GM23338 (cell line): ENCODE measurements around the gene ABI3. TPM values are rescaled to one million over a fixed set of nuclear protein-coding genes. Genes with fewer than 3 reads are reported as not detected.

Experiments used
- ATAC-seq: fragments of 200-7000 bp; cut with Tn5 transposase; 3 replicates; pipeline ENCODE4 v1.9.1; 2020
- DNase-seq: peaks from one replicate; pipeline ENCODE4 v3.0.0-alpha.2; 2015; ENCODE audit warnings: low spot score
- H2AFZ ChIP-seq: fragments of 200-600 bp; sonication (generic); 2 replicates; pipeline ENCODE4 v1.8.0; 2016; ENCODE audit warnings: antibody characterized with exemption, mild to moderate bottlenecking, moderate library complexity
- H3F3A ChIP-seq: fragments of 200-600 bp; sonication (generic); replicated peaks from 2 replicates; pipeline ENCODE4 v1.8.0; 2017; ENCODE audit warnings: antibody characterized with exemption, mixed run types, low read depth
- H3K27ac ChIP-seq: fragments of 200-600 bp; sonication (generic); 2 replicates; pipeline ENCODE4 v1.6.1; 2016; ENCODE audit warnings: low read depth
- H3K27me3 ChIP-seq: fragments of 200-600 bp; sonication (generic); 2 replicates; pipeline ENCODE4 v1.8.0; 2016; ENCODE audit warnings: mild to moderate bottlenecking, mixed run types, moderate library complexity; ENCODE audit not compliant: insufficient read depth
- H3K36me3 ChIP-seq: fragments of 200-600 bp; sonication (generic); 2 replicates; pipeline ENCODE4 v1.8.0; 2016; ENCODE audit warnings: mild to moderate bottlenecking; ENCODE audit not compliant: insufficient read depth
- H3K4me1 ChIP-seq: fragments of 200-600 bp; sonication (generic); 2 replicates; pipeline ENCODE4 v1.8.0; 2016; ENCODE audit warnings: mild to moderate bottlenecking, moderate library complexity; ENCODE audit not compliant: insufficient read depth
- H3K4me2 ChIP-seq: fragments of 200-600 bp; sonication (generic); 2 replicates; pipeline ENCODE4 v1.7.1; 2017; ENCODE audit warnings: mixed run types
- H3K4me3 ChIP-seq: fragments of 200-600 bp; sonication (generic); 2 replicates; pipeline ENCODE4 v1.6.1; 2016; ENCODE audit warnings: mixed run types
- H3K79me2 ChIP-seq: fragments of 200-600 bp; sonication (generic); replicated peaks from 2 replicates; pipeline ENCODE4 v1.8.0; 2017; ENCODE audit warnings: mild to moderate bottlenecking; ENCODE audit not compliant: insufficient read depth
- H3K9me2 ChIP-seq: fragments of 200-600 bp; sonication (generic); 2 replicates; pipeline ENCODE4 v1.8.0; 2017; ENCODE audit not compliant: insufficient read depth
- H4K20me1 ChIP-seq: fragments of 200-600 bp; sonication (generic); replicated peaks from 2 replicates; pipeline ENCODE4 v1.8.0; 2017; ENCODE audit warnings: mild to moderate bottlenecking; ENCODE audit not compliant: insufficient read depth
- H3K27ac Mint-ChIP-seq: 2 replicates; pipeline ENCODE4 v1.8.0; 2020; ENCODE audit warnings: inconsistent platforms, mild to moderate bottlenecking, moderate library complexity, mixed read lengths
- H3K27me3 Mint-ChIP-seq: 3 replicates; pipeline ENCODE4 v1.8.0; 2022; ENCODE audit warnings: low read depth, mild to moderate bottlenecking, moderate library complexity, mixed read lengths, inconsistent platforms; ENCODE audit not compliant: insufficient read depth, poor library complexity
- H3K36me3 Mint-ChIP-seq: 3 replicates; pipeline ENCODE4 v1.8.0; 2021; ENCODE audit warnings: low read depth, mild to moderate bottlenecking, inconsistent platforms, moderate library complexity, mixed read lengths
- H3K4me1 Mint-ChIP-seq: 3 replicates; pipeline ENCODE4 v1.8.0; 2020; ENCODE audit warnings: mild to moderate bottlenecking, inconsistent platforms, mixed read lengths
- H3K4me3 Mint-ChIP-seq: 3 replicates; pipeline ENCODE4 v1.8.0; 2021; ENCODE audit warnings: moderate library complexity, mild to moderate bottlenecking, inconsistent platforms, mixed read lengths
- H3K9me3 Mint-ChIP-seq: 3 replicates; pipeline ENCODE4 v1.8.0; 2020; ENCODE audit warnings: moderate library complexity, mild to moderate bottlenecking, inconsistent platforms, mixed read lengths
- CREB1 ChIP-seq: fragments of 250-450 bp; sonication (Bioruptor Pico); IDR thresholded peaks from 2 replicates; pipeline ENCODE4 v1.5.0; 2020; ENCODE audit warnings: low read depth, mild to moderate bottlenecking, moderate library complexity
- EZH2 ChIP-seq: fragments of 200-600 bp; sonication (generic); IDR thresholded peaks from one replicate; pipeline ENCODE4 v1.8.0; 2017; ENCODE audit warnings: antibody characterized with exemption, mild to moderate bottlenecking, low read depth; ENCODE audit not compliant: unreplicated experiment
- EZH2phosphoT487 ChIP-seq: fragments of 200-600 bp; sonication (generic); IDR thresholded peaks from one replicate; pipeline ENCODE4 v1.8.1; 2018; ENCODE audit warnings: antibody characterized with exemption; ENCODE audit not compliant: unreplicated experiment
- JUNB ChIP-seq: IDR thresholded peaks from one replicate; pipeline ENCODE4 v1.6.1; 2016; ENCODE audit warnings: antibody characterized with exemption; ENCODE audit not compliant: unreplicated experiment
- NANOG ChIP-seq: IDR thresholded peaks from 2 replicates; pipeline ENCODE4 v1.6.1; 2016; ENCODE audit warnings: antibody characterized with exemption, borderline replicate concordance
- POLR2AphosphoS5 ChIP-seq: IDR thresholded peaks from 2 replicates; pipeline ENCODE4 v1.6.1; 2016; ENCODE audit warnings: antibody characterized with exemption, low read depth
- STAT1 ChIP-seq: IDR thresholded peaks from one replicate; pipeline ENCODE4 v1.6.1; 2016; ENCODE audit warnings: antibody characterized with exemption; ENCODE audit not compliant: unreplicated experiment
- ZNF114 ChIP-seq: fragments of 250-450 bp; sonication (Bioruptor Pico); IDR thresholded peaks from 2 replicates; pipeline ENCODE4 v1.5.0; 2020; ENCODE audit warnings: mild to moderate bottlenecking, moderate library complexity
- ZNF331 ChIP-seq: fragments of 250-450 bp; sonication (Bioruptor Pico); IDR thresholded peaks from 2 replicates; pipeline ENCODE4 v1.5.0; 2020; ENCODE audit warnings: low read depth, mild to moderate bottlenecking, moderate library complexity
- polyA plus RNA-seq: library from polyadenylated mRNA; unstranded; fragments of >200 nt; fragmentation: Nextera tagmentation; extraction: Ambion mirVana; gene quantifications from 2 replicates; pipeline ENCODE4 v1.2.1, GENCODE V29; 2016
- total RNA-seq: library from RNA; depleted of rRNA; stranded (reverse); fragments of >200 nt; shearing (Covaris generic); gene quantifications from 2 replicates; pipeline ENCODE4 v1.2.3, GENCODE V29; 2014
- TF ChIP-seq, protein P1 (sequence below): fragments of 250-450 bp; sonication (Bioruptor Pico); IDR thresholded peaks from 2 replicates; pipeline ENCODE4 v1.5.0; 2020; ENCODE audit warnings: mild to moderate bottlenecking, moderate library complexity
- TF ChIP-seq, protein P2 (sequence below): IDR thresholded peaks from 2 replicates; pipeline ENCODE4 v1.6.1; 2016; ENCODE audit warnings: antibody characterized with exemption
- TF ChIP-seq, protein P3 (sequence below): IDR thresholded peaks from one replicate; pipeline ENCODE4 v1.6.1; 2018; ENCODE audit warnings: antibody characterized with exemption; ENCODE audit not compliant: unreplicated experiment
- TF ChIP-seq, protein P4 (sequence below), 2 experiments: fragments of 200-600 bp in 1 of 2; sonication (generic) in 1 of 2; conservative IDR thresholded peaks; 2 replicates each; pipeline versions ENCODE4 v1.5.1 to v1.6.1; 2016 to 2017; ENCODE audit warnings: antibody characterized with exemption in 2 of 2, low read depth in 2 of 2, mild to moderate bottlenecking in 2 of 2, moderate library complexity in 1 of 2

Gene ABI3
- total and polyA plus RNA-seq, 2 experiments from 2014 or later = 1.8 to 3.0 TPM

DNA sequence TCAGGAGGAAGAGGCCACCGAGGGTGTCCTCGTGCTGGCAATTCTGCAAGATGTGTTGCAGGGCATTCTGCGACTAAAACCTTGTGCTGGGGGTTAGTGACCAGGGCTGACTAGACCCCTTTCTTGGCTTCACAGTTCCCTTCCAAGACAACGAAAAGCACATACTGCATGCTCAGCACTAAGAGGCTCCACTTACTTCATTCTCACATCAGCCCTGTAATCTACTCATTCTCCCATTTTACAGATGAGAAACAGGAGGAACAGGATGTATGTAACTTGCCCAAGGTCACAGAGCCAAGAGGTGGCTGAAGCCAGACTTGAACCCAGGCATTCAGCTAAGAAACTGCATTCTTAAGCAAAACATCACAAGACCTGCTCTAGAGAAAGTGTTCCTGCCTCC is 25.4 kb downstream of the ABI3 start:
- H3K27me3 ChIP-seq = peaks cover 16% of the 10 kb centered on the region
- ATAC-seq (no peak), DNase-seq (no peak)
- no peak overlapping the region; the same call in 2 of the 3 replicates for H3K4me3 Mint-ChIP-seq
- TF ChIP-seq, protein P1, sequence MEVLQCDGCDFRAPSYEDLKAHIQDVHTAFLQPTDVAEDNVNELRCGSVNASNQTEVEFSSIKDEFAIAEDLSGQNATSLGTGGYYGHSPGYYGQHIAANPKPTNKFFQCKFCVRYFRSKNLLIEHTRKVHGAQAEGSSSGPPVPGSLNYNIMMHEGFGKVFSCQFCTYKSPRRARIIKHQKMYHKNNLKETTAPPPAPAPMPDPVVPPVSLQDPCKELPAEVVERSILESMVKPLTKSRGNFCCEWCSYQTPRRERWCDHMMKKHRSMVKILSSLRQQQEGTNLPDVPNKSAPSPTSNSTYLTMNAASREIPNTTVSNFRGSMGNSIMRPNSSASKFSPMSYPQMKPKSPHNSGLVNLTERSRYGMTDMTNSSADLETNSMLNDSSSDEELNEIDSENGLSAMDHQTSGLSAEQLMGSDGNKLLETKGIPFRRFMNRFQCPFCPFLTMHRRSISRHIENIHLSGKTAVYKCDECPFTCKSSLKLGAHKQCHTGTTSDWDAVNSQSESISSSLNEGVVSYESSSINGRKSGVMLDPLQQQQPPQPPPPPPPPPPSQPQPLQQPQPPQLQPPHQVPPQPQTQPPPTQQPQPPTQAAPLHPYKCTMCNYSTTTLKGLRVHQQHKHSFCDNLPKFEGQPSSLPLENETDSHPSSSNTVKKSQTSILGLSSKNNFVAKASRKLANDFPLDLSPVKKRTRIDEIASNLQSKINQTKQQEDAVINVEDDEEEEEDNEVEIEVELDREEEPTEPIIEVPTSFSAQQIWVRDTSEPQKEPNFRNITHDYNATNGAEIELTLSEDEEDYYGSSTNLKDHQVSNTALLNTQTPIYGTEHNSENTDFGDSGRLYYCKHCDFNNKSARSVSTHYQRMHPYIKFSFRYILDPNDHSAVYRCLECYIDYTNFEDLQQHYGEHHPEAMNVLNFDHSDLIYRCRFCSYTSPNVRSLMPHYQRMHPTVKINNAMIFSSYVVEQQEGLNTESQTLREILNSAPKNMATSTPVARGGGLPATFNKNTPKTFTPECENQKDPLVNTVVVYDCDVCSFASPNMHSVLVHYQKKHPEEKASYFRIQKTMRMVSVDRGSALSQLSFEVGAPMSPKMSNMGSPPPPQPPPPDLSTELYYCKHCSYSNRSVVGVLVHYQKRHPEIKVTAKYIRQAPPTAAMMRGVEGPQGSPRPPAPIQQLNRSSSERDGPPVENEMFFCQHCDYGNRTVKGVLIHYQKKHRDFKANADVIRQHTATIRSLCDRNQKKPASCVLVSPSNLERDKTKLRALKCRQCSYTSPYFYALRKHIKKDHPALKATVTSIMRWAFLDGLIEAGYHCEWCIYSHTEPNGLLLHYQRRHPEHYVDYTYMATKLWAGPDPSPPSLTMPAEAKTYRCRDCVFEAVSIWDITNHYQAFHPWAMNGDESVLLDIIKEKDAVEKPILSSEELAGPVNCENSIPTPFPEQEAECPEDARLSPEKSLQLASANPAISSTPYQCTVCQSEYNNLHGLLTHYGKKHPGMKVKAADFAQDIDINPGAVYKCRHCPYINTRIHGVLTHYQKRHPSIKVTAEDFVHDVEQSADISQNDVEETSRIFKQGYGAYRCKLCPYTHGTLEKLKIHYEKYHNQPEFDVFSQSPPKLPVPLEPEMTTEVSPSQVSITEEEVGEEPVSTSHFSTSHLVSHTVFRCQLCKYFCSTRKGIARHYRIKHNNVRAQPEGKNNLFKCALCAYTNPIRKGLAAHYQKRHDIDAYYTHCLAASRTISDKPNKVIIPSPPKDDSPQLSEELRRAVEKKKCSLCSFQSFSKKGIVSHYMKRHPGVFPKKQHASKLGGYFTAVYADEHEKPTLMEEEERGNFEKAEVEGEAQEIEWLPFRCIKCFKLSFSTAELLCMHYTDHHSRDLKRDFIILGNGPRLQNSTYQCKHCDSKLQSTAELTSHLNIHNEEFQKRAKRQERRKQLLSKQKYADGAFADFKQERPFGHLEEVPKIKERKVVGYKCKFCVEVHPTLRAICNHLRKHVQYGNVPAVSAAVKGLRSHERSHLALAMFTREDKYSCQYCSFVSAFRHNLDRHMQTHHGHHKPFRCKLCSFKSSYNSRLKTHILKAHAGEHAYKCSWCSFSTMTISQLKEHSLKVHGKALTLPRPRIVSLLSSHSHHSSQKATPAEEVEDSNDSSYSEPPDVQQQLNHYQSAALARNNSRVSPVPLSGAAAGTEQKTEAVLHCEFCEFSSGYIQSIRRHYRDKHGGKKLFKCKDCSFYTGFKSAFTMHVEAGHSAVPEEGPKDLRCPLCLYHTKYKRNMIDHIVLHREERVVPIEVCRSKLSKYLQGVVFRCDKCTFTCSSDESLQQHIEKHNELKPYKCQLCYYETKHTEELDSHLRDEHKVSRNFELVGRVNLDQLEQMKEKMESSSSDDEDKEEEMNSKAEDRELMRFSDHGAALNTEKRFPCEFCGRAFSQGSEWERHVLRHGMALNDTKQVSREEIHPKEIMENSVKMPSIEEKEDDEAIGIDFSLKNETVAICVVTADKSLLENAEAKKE (CRISPR knock-in tag) = no peak
- TF ChIP-seq EZH2 (no peak), ZNF114 (no peak), POLR2AphosphoS5 (no peak), STAT1 (no peak), ZNF331 (no peak), JUNB (no peak), EZH2phosphoT487 (no peak), CREB1 (CRISPR knock-in tag) (no peak), NANOG (no peak)
- TF ChIP-seq, protein P2, sequence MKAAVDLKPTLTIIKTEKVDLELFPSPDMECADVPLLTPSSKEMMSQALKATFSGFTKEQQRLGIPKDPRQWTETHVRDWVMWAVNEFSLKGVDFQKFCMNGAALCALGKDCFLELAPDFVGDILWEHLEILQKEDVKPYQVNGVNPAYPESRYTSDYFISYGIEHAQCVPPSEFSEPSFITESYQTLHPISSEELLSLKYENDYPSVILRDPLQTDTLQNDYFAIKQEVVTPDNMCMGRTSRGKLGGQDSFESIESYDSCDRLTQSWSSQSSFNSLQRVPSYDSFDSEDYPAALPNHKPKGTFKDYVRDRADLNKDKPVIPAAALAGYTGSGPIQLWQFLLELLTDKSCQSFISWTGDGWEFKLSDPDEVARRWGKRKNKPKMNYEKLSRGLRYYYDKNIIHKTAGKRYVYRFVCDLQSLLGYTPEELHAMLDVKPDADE = no peak
- TF ChIP-seq, protein P3, sequence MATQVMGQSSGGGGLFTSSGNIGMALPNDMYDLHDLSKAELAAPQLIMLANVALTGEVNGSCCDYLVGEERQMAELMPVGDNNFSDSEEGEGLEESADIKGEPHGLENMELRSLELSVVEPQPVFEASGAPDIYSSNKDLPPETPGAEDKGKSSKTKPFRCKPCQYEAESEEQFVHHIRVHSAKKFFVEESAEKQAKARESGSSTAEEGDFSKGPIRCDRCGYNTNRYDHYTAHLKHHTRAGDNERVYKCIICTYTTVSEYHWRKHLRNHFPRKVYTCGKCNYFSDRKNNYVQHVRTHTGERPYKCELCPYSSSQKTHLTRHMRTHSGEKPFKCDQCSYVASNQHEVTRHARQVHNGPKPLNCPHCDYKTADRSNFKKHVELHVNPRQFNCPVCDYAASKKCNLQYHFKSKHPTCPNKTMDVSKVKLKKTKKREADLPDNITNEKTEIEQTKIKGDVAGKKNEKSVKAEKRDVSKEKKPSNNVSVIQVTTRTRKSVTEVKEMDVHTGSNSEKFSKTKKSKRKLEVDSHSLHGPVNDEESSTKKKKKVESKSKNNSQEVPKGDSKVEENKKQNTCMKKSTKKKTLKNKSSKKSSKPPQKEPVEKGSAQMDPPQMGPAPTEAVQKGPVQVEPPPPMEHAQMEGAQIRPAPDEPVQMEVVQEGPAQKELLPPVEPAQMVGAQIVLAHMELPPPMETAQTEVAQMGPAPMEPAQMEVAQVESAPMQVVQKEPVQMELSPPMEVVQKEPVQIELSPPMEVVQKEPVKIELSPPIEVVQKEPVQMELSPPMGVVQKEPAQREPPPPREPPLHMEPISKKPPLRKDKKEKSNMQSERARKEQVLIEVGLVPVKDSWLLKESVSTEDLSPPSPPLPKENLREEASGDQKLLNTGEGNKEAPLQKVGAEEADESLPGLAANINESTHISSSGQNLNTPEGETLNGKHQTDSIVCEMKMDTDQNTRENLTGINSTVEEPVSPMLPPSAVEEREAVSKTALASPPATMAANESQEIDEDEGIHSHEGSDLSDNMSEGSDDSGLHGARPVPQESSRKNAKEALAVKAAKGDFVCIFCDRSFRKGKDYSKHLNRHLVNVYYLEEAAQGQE = no peak
- TF ChIP-seq, protein P4, sequence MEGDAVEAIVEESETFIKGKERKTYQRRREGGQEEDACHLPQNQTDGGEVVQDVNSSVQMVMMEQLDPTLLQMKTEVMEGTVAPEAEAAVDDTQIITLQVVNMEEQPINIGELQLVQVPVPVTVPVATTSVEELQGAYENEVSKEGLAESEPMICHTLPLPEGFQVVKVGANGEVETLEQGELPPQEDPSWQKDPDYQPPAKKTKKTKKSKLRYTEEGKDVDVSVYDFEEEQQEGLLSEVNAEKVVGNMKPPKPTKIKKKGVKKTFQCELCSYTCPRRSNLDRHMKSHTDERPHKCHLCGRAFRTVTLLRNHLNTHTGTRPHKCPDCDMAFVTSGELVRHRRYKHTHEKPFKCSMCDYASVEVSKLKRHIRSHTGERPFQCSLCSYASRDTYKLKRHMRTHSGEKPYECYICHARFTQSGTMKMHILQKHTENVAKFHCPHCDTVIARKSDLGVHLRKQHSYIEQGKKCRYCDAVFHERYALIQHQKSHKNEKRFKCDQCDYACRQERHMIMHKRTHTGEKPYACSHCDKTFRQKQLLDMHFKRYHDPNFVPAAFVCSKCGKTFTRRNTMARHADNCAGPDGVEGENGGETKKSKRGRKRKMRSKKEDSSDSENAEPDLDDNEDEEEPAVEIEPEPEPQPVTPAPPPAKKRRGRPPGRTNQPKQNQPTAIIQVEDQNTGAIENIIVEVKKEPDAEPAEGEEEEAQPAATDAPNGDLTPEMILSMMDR (conservative IDR thresholded peaks at IDR 0.05; ENCODE audit: low read depth in 2 of 2) = no peak
- no peak overlapping the region for H3K4me3 ChIP-seq
- H3K36me3 ChIP-seq = no peaks in the 10 kb centered on the region
- peaks cover 22% of the 10 kb centered on the region for H3K27me3 Mint-ChIP-seq
- no peaks in the 10 kb centered on the region for H3K9me2 ChIP-seq
- H3K27ac ChIP-seq = no peak overlapping the region
- H3F3A ChIP-seq = peaks cover 4% of the 10 kb centered on the region; the same call in 1 of the 2 replicates
- no peaks in the 10 kb centered on the region for H3K36me3 Mint-ChIP-seq
- peaks cover 25% of the 10 kb centered on the region for H3K4me1 ChIP-seq
- H4K20me1 ChIP-seq = no peaks in the 10 kb centered on the region
- H3K4me2 ChIP-seq = no peak overlapping the region
- 0 out of 2 replicates have a peak overlapping the region, but pooled peaks have one; percentile 7 for H2AFZ ChIP-seq
- peaks cover 27% of the 10 kb centered on the region for H3K4me1 Mint-ChIP-seq
- no peaks in the 10 kb centered on the region for H3K9me3 Mint-ChIP-seq
- no peaks in the 10 kb centered on the region for H3K79me2 ChIP-seq
- H3K27ac Mint-ChIP-seq = no peak overlapping the region
